CD4-positive, alpha-beta T cell (primary cell): ENCODE results near the gene MEIS1. TPM values are rescaled to one million over a fixed set of nuclear protein-coding genes. Genes with fewer than 3 reads are reported as not detected.

Source experiments
- ATAC-seq: fragments of 200-7000 bp; cut with Tn5 transposase; one replicate; pipeline ENCODE4 v1.10.0; 2022; ENCODE audit warnings: mild to moderate bottlenecking; ENCODE audit not compliant: poor library complexity
- CTCF ChIA-PET: fragments of 350-600 bp; sonication (Branson Sonifier 250); formaldehyde crosslinking; loops from one replicate; lab custom pipeline; 2021; ENCODE audit warnings: antibody characterized with exemption, inconsistent platforms; lab: Charles Lee
- POLR2A ChIA-PET: fragments of 350-600 bp; sonication (Branson Sonifier 250); formaldehyde crosslinking; loops from one replicate; lab custom pipeline; 2021; ENCODE audit warnings: antibody characterized with exemption, inconsistent platforms; lab: Charles Lee
- DNase-seq, 14 experiments: peaks; one replicate each; pipeline ENCODE4 v3.0.0-alpha.2; 2013 to 2020; ENCODE audit warnings: mixed read lengths in 2 of 14
- H3K27ac ChIP-seq, 2 donors: one replicate each; pipeline versions ENCODE4 v1.5.1 to v1.7.0; 2013; ENCODE audit warnings: low read length in 2 of 2, low read depth in 1 of 2, mild to moderate bottlenecking in 1 of 2
- H3K27me3 ChIP-seq, 2 experiments: 1 replicate in 1 of 2; 2 replicates in 1 of 2; pipeline versions ENCODE4 v1.6.1 to v1.7.0; 2013; ENCODE audit warnings: low read length in 2 of 2, control low read depth in 1 of 2, mild to moderate bottlenecking in 1 of 2, moderate library complexity in 1 of 2; ENCODE audit not compliant: insufficient read depth in 2 of 2, control insufficient read depth in 1 of 2
- H3K36me3 ChIP-seq: one replicate; pipeline ENCODE4 v1.6.1; 2013; ENCODE audit warnings: low read length, control low read depth; ENCODE audit not compliant: insufficient read depth
- H3K4me1 ChIP-seq: one replicate; pipeline ENCODE4 v1.6.1; 2013; ENCODE audit warnings: low read length, control low read depth; ENCODE audit not compliant: insufficient read depth
- H3K4me3 ChIP-seq: one replicate; pipeline ENCODE4 v1.5.1; 2013; ENCODE audit warnings: mild to moderate bottlenecking, low read length, moderate library complexity
- H3K9me3 ChIP-seq, 2 experiments: 1 replicate in 1 of 2; 2 replicates in 1 of 2; pipeline versions ENCODE4 v1.6.1 to v1.7.0; 2013; ENCODE audit warnings: low read length in 2 of 2, mild to moderate bottlenecking in 2 of 2, control low read depth in 1 of 2, moderate library complexity in 1 of 2; ENCODE audit not compliant: control insufficient read depth in 1 of 2, insufficient read depth in 1 of 2
- H3K27ac Mint-ChIP-seq: one replicate; pipeline ENCODE4 v1.8.0; 2020; ENCODE audit warnings: mixed read lengths
- H3K27me3 Mint-ChIP-seq: one replicate; pipeline ENCODE4 v1.8.0; 2021; ENCODE audit warnings: mixed read lengths
- H3K36me3 Mint-ChIP-seq: one replicate; pipeline ENCODE4 v1.8.0; 2021; ENCODE audit warnings: low read depth, mixed read lengths
- H3K4me1 Mint-ChIP-seq: one replicate; pipeline ENCODE4 v1.8.0; 2021; ENCODE audit warnings: low read depth, mixed read lengths
- H3K4me3 Mint-ChIP-seq: one replicate; pipeline ENCODE4 v1.8.0; 2020; ENCODE audit warnings: mild to moderate bottlenecking, mixed read lengths
- H3K9me3 Mint-ChIP-seq: one replicate; pipeline ENCODE4 v1.8.0; 2020; ENCODE audit warnings: mixed read lengths
- intact Hi-C, 2 experiments: fragments of 100-400 bp; cut with DNase I in 1 of 2; cut with micrococcal nuclease in 1 of 2; formaldehyde crosslinking; loops; one replicate each; pipeline versions ENCODE4 v1.15.1 to v1.9.0; 2023 to 2025; cut with DNase I, micrococcal nuclease
- total RNA-seq, 174 experiments: library from RNA in 2 of 174; stranded (reverse) in 2 of 174; gene quantifications; one replicate each; pipeline ENCODE4 v1.2.3 and lab custom pipeline; 2021 to 2026
- TF ChIP-seq, protein P1 (sequence below): fragments of 200-600 bp; IDR thresholded peaks from one replicate; pipeline ENCODE4 v1.8.0; 2022; ENCODE audit warnings: antibody characterized with exemption, mild to moderate bottlenecking

Gene MEIS1
- total RNA-seq, 2 experiments from 2014 or later = not detected

GRCh38 chr2:66426244-66427111 is 8.4 kb upstream of the MEIS1 start:
- TF ChIP-seq, protein P1, sequence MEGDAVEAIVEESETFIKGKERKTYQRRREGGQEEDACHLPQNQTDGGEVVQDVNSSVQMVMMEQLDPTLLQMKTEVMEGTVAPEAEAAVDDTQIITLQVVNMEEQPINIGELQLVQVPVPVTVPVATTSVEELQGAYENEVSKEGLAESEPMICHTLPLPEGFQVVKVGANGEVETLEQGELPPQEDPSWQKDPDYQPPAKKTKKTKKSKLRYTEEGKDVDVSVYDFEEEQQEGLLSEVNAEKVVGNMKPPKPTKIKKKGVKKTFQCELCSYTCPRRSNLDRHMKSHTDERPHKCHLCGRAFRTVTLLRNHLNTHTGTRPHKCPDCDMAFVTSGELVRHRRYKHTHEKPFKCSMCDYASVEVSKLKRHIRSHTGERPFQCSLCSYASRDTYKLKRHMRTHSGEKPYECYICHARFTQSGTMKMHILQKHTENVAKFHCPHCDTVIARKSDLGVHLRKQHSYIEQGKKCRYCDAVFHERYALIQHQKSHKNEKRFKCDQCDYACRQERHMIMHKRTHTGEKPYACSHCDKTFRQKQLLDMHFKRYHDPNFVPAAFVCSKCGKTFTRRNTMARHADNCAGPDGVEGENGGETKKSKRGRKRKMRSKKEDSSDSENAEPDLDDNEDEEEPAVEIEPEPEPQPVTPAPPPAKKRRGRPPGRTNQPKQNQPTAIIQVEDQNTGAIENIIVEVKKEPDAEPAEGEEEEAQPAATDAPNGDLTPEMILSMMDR = no peak
- intact Hi-C loops = no loop called here
- CTCF ChIA-PET = no interaction called here
- no peak overlapping the region for H3K4me3 ChIP-seq
- Mint-ChIP-seq H3K4me1 (no peaks in the 10 kb centered on the region), H3K9me3 (no peaks in the 10 kb centered on the region), H3K27me3 (peaks cover 61% of the 10 kb centered on the region), H3K4me3 (no peak overlapping the region), H3K27ac (no peak overlapping the region), H3K36me3 (no peaks in the 10 kb centered on the region)
- H3K9me3 ChIP-seq = peaks cover 0 to 18% of the 10 kb centered on the region in 2 experiments
- H3K36me3 ChIP-seq = no peaks in the 10 kb centered on the region
- DNase-seq (no peak), ATAC-seq (no peak)
- peaks cover 15 to 51% of the 10 kb centered on the region in 2 experiments for H3K27me3 ChIP-seq
- POLR2A ChIA-PET = no interaction called here
- no peak overlapping the region for H3K27ac ChIP-seq
- no peaks in the 10 kb centered on the region for H3K4me1 ChIP-seq

DNA sequence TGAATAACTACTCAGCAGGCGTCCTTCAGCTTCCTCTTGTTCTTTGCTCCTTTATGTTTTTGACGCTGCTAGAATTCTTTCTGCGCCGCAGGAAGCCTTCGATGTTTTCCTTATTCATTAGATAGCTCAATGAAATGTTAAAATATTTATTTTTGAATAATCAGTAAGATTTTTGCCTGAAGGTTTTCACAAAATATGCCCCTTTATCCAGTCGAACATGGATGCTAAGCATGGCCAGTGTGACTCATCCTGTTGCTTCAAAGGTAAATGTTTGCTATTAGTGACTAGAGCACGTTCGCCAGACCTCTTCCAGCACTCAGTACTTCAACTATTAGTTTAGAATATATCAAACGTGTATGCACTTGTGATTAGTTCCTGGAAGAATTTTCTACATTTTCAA is 7.6 kb upstream of the MEIS1 start:
- ChIA-PET POLR2A (no interaction called here), CTCF (no interaction called here)
- Mint-ChIP-seq H3K27ac (no peak overlapping the region), H3K9me3 (no peaks in the 10 kb centered on the region), H3K4me1 (peaks cover under 1% of the 10 kb centered on the region), H3K27me3 (peaks cover 69% of the 10 kb centered on the region), H3K4me3 (no peak overlapping the region), H3K36me3 (no peaks in the 10 kb centered on the region)
- no peak overlapping the region for H3K27ac ChIP-seq
- no peak for ATAC-seq
- TF ChIP-seq, protein P1 = no peak
- H3K4me3 ChIP-seq = no peak overlapping the region
- DNase-seq = no peak
- no peaks in the 10 kb centered on the region for H3K4me1 ChIP-seq
- no peaks in the 10 kb centered on the region for H3K36me3 ChIP-seq
- intact Hi-C loops = no loop called here
- H3K27me3 ChIP-seq = peaks cover 21 to 57% of the 10 kb centered on the region in 2 experiments
- peaks cover 0 to 23% of the 10 kb centered on the region in 2 experiments for H3K9me3 ChIP-seq

DNA sequence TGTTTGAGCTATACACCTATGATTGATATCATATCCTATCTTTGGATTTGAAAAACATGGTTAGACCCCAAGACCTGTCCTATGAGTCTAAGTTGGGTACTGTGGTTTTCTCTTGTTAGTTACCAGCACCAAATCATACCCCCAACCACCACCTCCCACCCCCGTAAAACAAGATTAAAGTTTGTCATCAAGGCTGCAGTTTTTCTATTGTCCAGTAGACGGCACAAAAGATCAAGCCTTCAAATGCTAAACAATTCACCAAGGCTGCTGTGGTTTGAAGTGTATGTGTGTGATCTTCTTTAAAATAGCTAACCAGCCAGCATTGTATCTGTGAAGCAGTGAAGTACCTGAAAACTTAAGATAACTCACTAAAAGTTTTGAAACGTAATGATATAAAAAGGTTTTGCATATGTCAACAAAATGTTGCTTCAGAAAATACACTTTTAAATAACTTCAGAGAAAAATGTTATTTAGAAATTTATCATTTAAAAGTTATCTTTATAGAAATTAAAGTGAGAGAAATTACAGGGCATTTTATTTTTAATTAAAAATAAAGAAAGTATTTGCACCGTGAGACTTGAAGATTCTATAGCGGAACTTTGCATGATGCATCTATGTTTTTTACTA is 5.8 kb upstream of the MEIS1 start:
- no peak overlapping the region for H3K27ac Mint-ChIP-seq
- ATAC-seq (no peak), DNase-seq (no peak)
- TF ChIP-seq, protein P1 = no peak
- no peak overlapping the region for H3K4me3 Mint-ChIP-seq
- H3K36me3 Mint-ChIP-seq = no peaks in the 10 kb centered on the region
- H3K27me3 Mint-ChIP-seq = peaks cover 84% of the 10 kb centered on the region
- Histone ChIP-seq H3K27ac (no peak overlapping the region), H3K27me3 (peaks cover 35 to 72% of the 10 kb centered on the region in 2 experiments), H3K36me3 (no peaks in the 10 kb centered on the region), H3K4me3 (no peak overlapping the region), H3K9me3 (peaks cover 0 to 36% of the 10 kb centered on the region in 2 experiments), H3K4me1 (peaks cover 15% of the 10 kb centered on the region)
- ChIA-PET CTCF (no interaction called here), POLR2A (no interaction called here)
- intact Hi-C loops = no loop called here
- no peaks in the 10 kb centered on the region for H3K9me3 Mint-ChIP-seq
- H3K4me1 Mint-ChIP-seq = peaks cover 14% of the 10 kb centered on the region
